ENCODE data around the gene FNDC3A.
"Not testable (repeated sequence)": the region's sequence is repeated elsewhere in the genome, so short reads cannot be mapped to it uniquely, and the experiment has no call there.

Gene FNDC3A

DNA sequence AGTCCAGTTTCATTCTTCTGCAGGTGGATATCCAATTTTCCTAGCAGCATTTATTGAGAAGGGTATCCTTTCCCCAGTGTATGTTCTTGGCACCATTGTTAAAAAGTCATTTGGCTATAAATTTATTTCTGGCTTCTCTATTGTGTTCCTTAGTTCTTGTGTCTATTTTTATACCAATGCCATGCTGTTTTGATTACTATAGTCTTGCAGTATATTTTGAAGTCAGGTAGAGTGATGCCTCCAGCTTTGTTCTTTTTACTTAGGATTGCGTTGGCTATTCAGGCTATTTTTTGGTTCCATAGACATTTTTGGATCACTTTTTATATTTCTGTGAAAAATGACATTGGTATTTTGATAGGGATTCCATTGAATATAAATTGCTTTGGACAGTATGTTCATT, 172.7 kb downstream of the FNDC3A start:
- no peak for DNase-seq (ENCODE audit: low spot score)

DNA sequence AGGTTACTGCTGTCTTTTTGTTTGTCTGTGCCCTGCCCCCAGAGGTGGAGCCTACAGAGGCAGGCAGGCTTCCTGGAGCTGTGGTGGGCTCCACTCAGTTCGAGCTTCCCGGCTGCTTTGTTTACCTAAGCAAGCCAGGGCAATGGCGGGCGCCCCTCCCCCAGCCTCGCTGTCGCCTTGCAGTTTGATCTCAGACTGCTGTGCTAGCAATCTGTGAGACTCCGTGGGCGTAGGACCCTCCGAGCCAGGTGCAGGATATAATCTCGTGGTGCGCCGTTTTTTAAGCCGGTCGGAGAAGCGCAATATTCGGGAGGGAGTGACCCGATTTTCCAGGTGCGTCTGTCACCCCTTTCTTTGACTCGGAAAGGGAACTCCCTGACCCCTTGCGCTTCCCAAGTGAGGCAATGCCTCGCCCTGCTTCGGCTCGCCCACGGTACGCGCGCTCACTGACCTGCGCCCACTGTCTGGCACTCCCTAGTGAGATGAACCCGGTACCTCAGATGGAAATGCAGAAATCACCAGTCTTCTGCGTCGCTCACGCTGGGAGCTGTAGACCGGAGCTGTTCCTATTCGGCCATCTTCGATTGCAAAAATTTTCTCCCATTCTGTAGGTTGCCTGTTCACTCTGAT, 182.4 kb downstream of the FNDC3A start:
- not testable (repeated sequence) for DNase-seq (ENCODE audit: low spot score)

DNA sequence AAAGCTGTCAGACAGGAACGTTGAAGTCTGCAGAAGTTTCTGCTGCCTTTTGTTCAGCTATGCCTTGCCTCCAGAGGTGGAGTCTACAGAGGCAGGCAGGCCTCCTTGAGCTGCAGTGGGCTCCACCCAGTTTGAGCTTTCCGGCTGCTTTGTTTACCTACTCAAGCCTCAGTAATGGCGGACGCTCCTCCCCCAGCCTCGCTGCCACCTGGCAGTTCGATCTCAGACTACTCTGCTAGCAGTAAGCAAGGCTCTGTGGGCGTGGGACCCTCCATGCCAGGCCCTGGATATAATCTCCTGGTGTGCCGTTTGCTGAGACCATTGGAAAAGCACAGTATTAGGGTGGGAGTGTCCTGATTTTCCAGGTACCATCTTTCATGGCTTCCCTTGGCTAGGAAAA, 187.4 kb downstream of the FNDC3A start:
- not testable (repeated sequence) for DNase-seq (ENCODE audit: low spot score)

DNA sequence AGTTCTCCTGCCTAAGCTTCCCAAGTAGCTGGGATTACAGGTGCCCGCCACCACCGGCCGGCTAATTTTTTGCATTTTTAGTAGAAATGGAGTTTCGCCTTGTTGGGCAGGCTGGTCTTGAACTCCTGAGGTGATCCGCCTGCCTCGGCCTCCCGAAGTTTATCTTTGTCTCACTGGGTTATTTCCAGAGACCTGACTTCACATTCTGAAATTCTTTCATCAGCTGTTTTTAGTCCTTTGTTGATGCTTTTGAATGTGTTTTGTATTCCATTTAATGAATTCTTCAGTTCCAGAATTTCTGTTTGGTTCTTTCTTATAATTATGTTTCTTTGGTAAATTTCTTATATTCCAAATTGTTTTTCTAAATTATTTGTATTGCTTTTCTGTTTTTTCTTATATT, 189.0 kb downstream of the FNDC3A start:
- no peak for DNase-seq (ENCODE audit: low spot score)

DNA sequence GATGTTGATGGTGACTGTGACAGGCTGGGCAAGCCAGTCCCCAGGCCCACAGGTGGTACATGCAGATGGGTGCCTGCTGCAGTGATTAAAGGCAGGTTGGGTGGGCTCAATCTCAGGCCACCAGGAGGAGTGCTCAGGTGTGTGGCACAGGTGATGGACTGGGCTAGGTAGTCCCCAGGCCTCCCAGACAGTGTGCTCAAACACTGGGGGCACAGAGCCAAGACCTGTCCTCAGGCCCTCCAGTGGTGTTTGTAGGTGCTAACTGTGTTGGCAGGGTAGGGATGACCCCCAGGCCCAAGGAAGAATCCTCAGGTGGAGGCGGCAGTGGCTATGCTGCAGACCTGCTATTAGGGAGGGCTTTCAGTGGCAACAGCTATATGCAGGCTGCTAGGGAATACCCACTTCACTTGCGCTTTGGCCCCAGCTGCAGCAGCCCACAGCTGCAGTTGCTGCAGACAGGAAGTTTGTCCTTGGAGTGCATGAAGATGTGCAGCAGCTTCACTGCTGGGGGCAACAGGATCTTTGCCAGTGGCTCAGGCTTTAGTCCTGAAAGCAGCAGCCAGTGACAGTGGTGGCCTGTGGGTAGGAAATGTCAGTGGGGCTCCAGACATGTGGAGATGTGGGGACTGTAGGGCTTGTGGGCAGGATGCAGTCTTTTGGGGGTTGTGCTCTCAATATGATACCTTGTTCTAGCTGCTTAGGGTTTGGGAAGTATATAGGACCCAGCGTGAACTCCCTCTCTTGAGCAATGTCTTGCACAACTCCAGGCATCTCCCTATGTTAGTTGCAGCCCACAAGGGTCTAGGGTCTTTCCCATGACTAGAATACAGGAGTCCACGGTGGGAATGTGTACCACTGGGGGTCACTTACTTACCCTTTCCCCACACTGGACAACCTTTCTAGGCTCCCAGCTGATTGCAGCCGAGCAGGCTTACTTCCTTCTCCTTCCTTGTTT, 190.4 kb downstream of the FNDC3A start:
- DNase-seq (ENCODE audit: low spot score) = no peak

DNA sequence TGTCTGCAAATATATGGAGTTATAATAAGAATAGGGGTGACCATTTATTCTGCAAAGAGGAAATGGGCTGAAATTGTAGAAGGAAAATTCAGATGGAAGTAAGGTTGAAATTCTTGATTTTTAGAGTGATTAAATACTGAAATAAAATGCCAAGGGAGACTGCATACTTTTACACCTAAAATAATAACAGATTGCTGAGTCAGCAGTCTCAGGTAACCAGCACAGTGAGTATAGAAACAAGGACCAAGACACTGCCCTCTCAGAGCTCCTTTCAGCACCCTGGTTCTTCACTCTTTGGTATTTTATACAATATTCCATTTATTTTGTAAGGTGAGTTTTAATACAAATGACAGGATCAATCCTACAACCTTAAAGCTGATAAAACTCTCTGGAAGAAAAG, 195.6 kb downstream of the FNDC3A start:
- no peak for DNase-seq (ENCODE audit: low spot score)

DNA sequence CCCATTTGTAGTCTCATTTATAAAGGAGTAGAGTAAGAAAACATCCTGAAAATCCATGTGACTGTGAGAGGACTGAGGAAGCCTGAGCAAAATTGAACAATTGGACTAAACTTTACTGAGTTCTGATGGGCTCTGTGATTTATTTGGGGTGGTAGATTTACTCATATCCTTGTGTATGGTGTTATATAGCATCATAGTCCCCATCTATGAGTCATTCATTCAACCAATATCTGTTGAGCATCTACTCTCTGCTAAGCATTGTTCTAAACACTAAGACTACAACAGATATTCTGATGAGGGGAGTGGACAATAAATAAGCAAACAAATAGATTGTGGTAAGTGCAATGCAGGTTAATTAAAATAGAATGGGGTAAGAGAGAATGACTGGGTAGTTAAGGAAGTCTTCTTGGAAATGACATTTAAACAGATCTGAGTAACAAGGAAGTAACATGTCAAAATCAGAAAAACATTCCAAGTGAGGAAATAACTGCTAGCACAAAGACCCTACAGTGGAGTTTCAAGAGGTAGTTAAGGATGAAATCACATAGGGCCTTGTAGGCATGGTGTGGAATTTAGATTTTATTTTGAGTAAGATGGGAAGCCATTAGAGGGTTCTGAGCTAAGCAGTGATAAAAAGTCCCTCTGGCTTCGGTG, 208.1 kb downstream of the FNDC3A start:
- DNase-seq (ENCODE audit: low spot score) = no peak

DNA sequence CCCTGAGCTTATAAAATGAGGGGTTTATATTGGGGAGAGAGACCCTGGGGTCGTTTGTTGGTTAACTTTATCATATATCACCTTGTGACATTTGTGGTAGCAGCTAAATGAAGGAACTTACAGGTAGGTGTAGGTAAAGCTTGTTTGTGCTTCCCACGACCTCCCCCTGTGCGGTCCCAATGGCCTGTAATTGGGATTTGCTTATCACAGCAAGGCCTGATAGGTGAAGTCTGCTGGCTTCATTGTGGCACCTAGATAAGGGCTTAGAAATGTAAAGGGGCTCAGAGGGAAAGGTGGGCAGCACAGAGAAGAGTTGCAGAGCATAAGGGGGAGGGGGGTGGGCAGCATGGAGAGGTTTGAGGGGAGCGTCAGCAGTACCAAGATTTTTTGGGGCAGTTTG, 208.9 kb downstream of the FNDC3A start:
- no peak for DNase-seq (ENCODE audit: low spot score)

DNA sequence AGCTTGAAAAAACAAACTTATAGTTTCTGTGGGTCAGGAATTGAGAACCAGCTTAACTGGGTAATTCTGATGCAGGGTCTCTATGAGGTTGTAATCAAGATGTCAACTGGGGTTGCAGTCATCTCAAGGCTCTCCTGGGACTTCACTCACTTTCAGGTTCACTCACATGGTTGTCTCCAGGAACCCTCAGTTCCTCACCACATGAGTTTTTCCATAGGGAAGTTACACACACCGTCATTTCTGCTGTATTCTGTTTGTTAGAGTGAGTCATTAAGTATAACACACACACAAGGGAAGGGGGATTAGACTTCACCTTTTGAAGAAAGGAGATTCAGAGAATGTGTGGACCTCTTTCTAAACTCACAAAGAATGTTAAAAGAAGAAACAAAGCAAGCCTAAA, 209.6 kb downstream of the FNDC3A start:
- no peak for DNase-seq (ENCODE audit: low spot score)

DNA sequence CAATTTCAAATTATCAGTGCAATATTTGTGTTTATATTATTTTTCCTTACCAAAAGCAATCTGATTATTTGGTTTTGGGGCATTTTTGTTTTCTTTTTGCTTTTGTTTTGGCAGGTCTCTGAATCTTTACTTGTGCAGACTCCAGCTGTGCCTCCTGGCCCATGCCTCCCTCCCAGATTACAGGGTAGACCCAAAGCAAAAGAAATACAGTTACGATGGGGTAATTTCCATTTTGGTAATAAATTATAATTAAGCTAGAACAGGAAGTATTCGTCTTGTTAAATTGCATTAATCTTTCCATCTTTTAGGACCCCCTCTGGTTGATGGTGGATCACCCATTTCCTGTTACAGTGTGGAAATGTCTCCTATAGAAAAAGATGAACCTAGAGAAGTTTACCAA, 215.2 kb downstream of the FNDC3A start:
- no peak for DNase-seq (ENCODE audit: low spot score)

DNA sequence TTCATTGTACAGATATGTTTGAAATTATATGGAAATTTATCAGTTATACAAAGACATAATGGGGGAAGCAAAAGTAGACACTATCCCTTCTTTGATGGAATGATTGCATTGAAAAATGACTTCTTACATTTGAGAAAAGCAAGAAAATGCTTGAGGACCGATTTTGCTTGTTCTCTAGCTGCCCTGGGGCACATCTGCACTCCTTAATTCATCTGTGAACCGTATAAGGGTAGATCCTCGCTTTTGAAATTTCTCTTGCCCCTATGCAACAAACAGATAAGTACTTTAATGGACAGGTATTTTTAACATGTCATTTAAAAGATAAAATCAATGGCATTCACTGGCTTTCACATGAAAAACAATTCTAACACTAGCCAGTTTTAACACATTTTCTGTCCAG, 230.9 kb downstream of the FNDC3A start:
- no peak for DNase-seq (ENCODE audit: low spot score)

DNA sequence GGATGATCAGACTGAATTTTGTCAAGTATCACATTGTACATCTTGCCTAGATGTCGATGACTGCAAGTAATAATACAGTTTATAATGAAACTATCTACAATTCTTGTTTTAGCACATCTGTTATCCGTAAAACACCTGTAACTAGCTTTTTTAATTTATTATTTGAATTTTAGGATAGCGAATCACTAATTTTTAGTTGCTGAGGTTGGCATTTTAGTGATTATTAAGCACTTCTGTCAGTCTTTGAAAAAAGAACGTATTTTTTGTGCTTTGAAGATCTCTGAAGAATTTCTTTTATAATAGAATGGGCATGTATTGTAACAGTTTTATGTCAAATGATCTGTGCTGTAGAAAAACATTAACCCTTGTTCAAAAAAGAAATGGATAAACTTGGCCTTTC, 232.9 kb downstream of the FNDC3A start:
- no peak for DNase-seq (ENCODE audit: low spot score)

DNA sequence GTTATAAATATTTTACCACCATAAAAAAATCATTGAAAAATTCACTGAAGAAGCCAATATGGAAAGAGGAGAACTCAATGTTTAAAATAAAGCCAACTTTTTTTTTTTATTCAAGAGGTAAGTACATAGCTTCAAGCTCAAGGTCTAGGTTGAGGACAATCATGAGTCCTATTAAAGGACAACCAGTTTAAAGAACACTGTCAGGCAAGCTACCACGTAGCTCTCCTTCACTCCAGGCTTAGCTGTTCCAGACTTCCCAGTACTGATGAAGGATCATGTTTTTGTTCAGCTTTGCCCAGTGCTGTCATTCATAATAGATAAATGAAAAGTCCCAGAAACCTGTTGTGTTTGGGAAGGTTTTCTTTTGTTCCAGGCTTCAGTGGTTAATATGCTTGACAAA, 234.4 kb downstream of the FNDC3A start:
- no peak for DNase-seq (ENCODE audit: low spot score)

DNA sequence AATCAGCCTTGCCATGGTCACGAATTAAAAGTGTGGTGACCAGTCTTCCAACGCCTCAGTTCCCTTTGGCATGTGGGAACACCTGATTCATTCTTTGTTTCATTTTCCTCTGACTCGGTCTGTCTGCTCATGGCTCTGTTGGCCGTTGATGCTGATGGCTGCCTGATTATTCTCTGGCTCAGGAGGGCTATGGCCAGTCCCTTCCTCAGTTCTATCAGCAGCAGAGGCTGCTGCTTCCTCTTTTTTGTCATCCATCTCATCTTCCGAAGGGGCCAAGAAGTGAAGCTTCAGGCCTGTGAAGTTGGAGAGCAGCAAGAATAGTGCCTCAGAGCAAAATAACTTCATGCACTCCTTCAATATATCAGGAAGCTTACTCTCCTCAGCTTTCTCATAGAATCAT, 235.0 kb downstream of the FNDC3A start:
- DNase-seq (ENCODE audit: low spot score) = no peak

DNA sequence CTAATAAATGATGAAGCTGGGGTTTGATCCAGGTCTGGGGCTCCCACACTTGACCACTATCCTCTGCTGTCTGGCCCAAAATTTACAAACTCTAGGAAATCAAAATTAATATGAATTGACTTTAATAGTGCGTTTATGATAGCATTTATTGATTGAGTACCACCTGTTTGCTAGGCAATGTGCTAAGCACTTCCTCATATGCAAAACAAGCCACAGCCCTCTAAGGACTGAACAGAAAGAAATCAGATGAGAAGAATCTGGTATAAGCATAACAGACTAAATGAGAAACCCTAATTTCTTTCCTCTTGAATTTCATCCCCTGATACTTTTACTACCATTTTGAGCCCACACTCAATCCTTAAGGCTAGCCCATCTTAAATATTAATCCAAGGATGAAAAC, 237.8 kb downstream of the FNDC3A start:
- no peak for DNase-seq (ENCODE audit: low spot score)

DNA sequence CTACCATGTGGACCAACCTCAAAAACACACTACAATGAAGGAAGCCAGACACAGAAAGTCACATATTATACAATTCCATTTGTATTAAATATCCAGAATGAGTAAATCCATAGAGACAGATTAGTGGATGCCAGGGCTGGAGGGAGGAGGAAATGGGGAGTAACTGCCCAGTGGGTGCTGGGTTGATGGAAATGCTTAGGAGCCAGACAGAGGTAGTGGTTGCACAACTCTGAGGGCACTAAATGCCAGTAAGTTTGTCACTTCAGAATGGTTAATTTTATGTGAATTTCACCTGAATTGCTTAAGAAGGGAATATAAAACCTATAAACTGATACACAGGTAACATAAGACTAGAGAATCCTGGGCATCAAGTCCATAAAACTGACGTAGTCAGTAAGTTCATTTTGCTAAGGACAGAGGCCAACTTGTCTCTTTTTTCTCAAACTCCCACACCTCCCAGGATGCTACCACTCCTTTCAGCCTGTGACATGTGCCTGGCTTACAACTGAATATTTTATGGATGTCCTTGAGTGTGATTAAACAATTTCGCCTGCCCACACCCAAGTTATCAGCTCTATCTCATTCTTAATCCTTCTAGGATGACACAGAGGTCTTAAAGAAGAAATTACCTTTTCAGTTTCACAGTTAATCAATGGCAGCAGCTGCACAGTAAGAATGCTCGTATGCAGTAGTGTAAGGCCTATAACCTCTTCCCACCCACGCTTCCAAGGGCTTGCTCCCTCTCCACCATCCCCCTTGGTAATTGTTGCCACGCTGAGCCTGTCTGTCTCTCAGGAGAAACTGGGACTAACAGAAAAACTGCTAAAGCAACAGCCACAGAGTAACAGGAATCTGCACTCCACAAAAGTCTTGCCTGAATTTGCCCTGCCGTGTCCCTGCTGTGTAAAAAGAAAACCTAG, 238.5 kb downstream of the FNDC3A start:
- no peak for DNase-seq (ENCODE audit: low spot score)

DNA sequence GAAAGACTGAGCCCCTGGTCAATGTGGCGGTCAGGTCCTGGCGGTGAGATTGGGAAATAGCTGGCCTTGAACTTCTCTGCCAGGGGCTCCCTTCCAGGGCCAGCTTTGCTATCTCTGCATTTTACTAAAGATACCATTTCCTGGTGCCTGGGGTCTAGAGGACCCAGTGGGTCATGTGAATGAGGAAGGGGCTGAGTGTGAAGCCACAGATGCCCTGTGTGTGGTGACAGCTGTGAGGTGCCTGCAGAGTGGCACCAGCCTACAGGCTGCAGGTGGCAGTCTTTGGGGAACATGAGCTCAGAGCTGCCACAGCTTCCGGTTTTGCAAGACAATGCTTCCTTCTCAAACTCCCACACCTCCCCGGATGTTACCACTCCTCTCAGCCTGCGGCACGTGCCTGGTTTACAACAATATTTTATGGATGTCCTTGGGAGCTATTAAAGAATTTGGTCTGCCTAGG, 239.2 kb downstream of the FNDC3A start:
- DNase-seq (ENCODE audit: low spot score) = no peak

DNA sequence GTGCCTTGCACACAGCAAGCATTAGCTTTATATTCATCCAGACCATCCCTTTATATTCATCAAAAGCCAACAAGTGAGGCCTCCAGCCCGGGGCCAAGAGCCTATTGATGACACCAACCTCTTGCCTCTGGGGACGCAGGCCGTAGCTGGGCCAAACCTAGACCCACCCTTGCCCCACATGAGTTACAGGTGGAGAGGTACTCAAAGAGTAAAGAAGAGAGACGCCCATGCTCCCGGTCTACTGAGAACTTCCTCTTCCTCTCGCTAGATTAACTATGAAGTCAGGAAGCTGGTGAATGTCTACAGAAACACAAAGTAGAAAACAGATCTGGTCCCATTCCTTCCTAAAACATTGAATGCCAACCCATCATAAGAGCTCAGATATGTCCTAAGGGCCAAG, 240.6 kb downstream of the FNDC3A start:
- DNase-seq (ENCODE audit: low spot score) = no peak

DNA sequence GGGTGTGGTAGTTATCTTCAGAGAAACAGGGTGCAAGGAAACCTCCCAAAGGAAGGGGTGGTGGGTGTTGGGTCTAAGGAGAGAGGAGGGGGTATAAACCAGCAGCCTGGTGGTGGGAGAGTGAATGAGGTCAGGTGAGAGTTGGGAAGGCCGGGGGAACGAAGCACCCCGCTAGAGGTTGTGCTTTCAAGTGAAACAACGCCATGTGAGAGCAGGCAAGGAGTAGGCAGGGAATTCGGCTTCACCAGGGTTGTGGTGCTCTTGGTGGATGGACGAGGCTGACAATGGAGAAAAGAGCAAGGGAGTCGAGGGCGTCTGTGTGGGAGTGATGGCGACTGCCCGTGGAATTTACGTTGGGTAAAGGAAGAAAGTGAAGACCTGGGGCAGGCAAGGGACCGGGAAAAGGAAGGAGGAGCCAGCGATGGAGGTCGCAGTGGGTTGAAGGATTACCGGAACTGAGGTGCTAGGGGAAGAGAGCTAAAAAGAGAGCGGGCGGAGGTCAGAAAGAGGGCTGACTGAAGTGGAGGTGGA, 242.3 kb downstream of the FNDC3A start:
- DNase-seq (ENCODE audit: low spot score) = no peak

DNA sequence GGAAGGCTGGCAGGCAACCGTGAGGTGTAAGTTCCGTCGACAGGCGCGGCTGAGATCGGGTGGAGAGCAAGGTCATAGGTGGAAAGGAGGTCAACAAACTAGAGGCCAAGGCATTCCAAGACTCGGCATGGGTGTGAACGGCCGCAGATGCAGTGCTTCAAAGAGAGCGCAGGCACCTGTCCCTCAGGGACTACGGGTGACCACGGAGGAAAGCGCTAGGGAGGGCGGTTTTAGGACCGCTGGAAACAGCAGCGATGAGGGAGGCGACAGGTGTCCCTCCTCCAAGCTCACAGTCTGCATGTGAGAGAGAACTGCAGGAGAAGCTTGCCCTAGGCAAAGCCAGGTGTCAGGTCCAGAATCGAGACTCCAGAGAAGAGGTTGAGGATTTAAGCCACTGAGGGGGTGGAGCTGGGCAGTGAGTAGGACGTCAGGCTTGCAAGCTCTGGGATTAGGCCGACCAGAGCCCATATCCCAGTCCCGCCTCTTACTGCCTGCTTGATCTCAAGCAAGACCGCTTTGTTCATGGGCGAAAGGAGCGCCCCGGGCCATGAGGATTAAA, 242.9 kb downstream of the FNDC3A start:
- no peak for DNase-seq (ENCODE audit: low spot score)

DNA sequence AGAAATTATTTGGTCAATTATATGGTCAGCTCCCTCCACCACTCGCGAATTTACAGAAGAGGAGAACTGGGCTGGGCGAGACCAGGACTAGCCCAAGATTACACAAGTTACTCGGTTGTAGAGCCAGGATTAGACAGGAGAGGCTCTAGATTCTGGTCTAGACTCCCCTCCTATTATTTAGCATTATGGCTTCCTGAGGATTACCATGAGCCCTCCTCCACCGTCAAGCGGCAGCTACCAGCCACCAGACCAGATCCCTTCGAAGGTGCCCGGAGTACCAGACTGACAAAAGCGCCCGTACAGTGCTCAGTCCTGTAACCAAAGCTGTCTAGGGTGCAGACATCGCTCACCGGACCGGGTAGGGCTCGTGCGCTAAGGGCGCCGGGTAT, 243.9 kb downstream of the FNDC3A start:
- peak; percentile 23 for DNase-seq (ENCODE audit: low spot score)
